ENCODE measurements around the gene KNL1.
"Not testable (repeated sequence)": the region's sequence is repeated elsewhere in the genome, so short reads cannot be mapped to it uniquely, and the experiment has no call there.

Gene KNL1

GRCh38 chr15:40582726-40583246, 11.3 kb upstream of the KNL1 start:
- no peak for FAIRE-seq

GRCh38 chr15:40584191-40584590, 9.9 kb upstream of the KNL1 start:
- no peak for FAIRE-seq

DNA sequence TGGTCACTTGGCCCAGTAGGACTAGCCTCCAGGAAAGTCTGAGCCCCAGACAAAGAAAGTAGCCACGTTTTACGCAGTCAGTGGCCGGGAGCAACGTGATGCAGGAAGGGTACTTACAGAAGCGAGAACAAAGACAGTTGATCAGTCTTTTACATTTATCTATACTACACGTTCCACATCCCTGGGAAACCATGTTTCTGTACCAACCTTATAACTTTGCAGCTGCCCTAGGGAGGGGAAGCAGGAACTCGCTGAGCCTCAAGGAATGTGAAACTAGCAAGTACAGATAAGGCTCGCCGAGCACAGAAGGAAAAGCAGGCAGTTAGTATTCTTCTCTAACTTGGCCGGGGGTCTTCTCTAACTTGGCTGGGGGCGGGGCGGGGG, 3.4 kb upstream of the KNL1 start:
- no peak for FAIRE-seq

DNA sequence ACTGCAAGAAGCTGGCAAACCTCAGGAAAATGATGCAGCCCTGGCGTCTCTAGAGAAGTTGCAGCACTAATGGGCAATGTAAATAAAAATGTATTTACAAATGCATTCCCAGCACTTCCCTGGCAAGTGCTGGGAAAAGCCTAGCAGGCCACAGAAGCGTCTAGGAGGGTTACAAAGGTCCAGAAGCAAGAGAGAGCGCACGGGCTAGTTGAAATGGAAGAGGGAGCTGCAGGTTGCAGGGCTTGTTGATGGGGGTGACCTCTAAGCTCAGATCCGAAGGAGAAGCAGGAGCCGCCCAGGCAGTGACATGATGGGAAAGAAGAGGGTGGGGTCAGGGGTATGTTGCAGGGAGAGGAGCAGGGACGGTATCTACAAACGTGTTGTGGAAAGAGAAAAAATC, 2.7 kb upstream of the KNL1 start:
- FAIRE-seq: no peak

DNA sequence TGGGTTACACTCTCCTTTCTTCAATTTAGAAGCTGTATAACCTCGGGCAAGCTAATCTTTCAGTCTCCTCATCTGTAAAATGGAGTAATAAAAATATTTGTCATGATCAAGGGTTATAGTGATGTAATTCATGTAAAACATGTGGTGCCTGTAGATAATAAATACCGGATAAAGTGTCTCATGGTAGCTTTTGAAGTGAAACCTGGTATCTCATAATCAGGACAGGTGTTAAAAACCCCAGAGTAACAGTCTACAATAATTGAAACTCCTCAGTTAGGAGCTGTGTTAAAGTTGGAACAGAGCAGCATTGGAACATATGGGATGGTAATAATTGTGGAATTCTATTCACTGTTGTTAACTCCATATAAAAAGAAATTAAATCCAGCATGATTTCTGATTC, 884 bp upstream of the KNL1 start:
- FAIRE-seq: no peak

DNA sequence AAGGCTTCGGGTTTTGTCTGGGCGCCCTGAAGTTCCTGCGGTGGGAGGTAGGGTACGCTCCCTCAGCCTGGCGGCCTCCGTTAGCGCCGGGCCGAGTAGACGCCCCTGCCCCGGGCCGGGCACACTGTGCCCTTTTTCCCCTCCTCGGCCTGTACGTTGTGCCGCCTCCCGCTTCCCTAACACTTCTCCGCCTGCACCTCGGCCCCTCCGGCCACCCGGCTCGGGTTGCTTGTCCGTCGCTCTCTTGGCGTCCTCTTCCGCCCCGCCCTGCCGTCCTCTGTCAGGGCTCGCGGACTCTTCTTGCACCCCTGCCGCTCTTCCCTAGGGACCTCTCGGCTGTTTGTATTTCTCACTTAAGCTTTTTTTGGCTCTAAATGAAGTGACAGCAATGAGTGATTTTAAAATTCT, 384 bp downstream of the KNL1 start:
- no peak for FAIRE-seq

DNA sequence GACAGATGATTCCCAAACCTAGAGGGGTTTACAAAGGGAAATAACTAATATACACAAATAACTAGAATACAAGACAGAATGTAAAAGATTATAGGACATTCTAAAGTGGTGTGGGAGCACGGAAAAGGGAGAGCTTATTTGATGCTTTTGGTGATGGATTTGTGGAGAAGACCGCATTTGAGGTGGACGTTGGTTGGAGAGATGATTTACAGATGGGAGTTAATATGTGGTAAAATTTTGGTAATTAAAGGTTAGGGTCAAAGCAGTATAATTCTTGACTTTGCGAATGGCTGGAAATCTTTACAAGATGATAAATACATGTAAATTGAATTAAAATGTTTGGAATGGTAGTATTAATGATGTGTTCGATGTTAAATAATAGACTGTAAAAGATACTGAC, 1.2 kb downstream of the KNL1 start:
- no peak for FAIRE-seq

DNA sequence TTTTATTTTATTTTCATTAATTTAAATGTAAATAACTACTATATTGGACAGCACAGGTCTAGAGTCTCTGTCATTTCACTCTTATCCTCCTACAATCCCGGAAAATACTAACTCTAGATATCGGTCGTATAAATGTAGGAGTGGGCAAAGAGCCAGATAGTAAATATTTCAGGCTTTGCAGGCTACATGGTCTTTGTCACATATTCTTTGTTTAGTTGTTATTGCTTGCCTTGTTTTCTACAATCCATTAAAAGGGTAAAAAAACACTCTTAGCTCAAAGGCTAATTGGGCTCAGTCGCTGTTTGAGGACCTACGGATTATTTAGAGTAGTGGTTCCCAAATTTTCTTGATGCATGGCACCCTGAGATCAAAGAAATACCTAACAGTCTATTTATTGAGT, 1.7 kb downstream of the KNL1 start:
- FAIRE-seq: no peak

DNA sequence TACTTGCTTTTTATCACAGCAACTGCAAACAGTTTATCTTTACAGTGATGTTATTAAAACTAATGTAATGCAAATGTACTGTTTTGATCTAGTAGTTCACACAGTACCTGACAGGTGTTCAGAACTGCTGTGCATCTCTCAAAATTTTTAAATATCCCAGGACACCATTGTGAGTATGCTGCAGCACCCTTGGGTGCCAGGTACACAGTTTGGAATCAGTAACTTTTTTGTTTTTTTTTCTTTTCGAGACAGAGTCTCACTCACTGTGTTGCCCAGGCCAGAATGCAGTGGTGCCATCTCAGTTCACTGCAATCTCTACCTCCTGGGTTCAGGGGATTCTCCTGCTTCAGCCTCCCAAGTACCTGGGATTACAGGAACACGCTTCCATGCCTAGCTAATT, 3.0 kb downstream of the KNL1 start:
- FAIRE-seq: no peak

- no peak for FAIRE-seq
Measured at GRCh38 chr15:40598126-40598525, 4.1 kb downstream of the KNL1 start.

GRCh38 chr15:40598672-40599071, 4.6 kb downstream of the KNL1 start:
- FAIRE-seq: no peak

DNA sequence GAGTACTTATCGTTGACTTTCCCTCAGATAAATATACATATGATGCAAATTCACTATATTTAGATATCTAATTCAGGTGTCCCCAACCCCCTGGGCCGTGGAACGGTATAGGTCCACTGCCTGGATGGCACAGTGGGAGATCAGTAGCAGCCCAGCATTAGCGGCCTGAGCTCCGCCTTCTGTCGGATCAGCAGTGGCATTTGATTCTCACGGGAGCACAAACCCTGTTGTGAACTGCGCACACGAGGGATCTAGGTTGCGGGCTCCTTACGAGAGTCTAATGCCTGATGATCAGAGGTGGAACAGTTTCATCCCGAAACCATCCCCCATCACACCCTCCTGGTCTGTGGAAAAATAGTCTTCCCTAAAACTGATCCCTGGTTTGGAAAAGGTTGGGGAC, 6.9 kb downstream of the KNL1 start:
- no peak for FAIRE-seq

GRCh38 chr15:40603935-40604334, 9.9 kb downstream of the KNL1 start:
- no peak for FAIRE-seq

- FAIRE-seq: no peak
Measured at GRCh38 chr15:40613080-40613479, 19.0 kb downstream of the KNL1 start.

DNA sequence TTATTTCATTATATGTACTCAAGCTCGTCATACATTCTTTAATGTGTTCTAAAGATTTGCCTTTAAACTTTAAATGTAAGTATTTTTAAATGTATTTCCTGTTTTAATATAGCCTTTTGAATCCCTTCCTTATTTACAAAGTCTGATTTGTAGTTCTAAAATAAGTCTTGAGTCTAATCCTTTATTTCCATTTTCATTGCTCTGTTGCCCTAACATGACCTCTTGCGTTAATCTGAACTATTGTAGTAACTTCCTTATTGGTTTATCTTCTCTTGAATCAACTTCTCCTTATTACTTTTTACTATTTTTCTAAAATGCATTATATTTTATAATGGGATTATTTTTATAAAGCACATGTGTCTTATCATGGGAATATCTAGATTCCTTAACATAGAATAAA, 24.0 kb downstream of the KNL1 start:
- no peak for FAIRE-seq

- no peak for FAIRE-seq
Measured at GRCh38 chr15:40618906-40619305, 24.9 kb downstream of the KNL1 start.

DNA sequence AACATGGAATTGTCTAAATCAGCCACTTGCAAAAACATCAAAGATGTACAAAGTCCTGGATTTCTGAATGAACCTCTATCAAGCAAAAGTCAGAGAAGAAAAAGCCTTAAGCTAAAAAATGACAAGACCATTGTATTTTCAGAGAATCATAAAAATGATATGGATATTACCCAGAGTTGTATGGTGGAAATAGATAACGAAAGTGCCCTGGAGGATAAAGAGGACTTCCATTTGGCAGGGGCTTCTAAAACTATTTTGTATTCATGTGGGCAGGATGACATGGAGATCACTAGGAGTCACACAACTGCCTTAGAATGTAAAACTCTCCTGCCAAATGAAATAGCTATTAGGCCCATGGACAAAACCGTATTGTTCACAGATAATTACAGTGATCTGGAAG, 29.3 kb downstream of the KNL1 start:
- no peak for FAIRE-seq

- FAIRE-seq: no peak
Measured at GRCh38 chr15:40630313-40630712, 36.3 kb downstream of the KNL1 start.

DNA sequence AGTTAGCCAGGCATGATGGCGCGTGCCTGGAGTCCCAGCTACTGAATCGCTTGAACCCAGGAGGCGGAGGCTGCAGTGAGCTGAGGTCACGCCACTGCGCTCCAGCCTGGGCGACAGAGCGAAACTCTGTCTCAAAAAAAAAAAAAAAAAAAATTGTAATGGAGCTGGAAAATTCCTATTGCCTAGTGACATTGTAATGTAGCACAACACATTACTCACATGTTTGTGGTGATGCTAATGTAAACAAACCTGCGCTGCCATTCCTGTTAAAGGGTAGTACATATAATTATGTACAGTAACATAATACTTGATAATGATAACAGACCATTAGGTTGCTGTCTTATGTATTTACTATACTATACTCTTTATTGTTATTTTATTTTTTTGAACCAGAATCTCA, 39.1 kb downstream of the KNL1 start:
- FAIRE-seq: no peak

DNA sequence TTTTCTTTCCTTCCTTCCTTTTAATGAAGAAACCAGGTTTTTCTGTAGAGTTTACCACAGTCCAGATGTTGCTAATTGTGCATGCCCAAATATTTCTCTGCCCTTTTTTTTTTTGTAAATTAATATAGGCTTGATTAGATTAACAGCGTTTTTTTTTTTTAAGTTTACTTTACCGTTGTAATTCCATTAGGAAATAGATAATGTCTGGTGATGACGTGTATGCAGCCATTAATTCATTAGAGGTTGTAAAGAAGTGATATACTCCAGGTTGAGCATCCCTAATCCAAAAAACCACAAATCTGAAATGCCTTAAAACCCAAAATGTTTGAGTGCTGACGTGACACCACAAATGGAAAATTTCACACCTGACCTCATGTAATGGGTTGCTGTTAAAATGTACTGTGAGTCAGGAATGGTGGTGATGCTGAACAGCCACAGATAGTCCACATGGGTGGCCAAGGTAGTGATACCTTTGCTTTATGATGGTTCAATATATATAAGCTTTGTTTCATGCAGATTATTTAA, 43.2 kb downstream of the KNL1 start:
- FAIRE-seq: no peak

- no peak for FAIRE-seq
Measured at GRCh38 chr15:40639677-40640076, 45.6 kb downstream of the KNL1 start.

DNA sequence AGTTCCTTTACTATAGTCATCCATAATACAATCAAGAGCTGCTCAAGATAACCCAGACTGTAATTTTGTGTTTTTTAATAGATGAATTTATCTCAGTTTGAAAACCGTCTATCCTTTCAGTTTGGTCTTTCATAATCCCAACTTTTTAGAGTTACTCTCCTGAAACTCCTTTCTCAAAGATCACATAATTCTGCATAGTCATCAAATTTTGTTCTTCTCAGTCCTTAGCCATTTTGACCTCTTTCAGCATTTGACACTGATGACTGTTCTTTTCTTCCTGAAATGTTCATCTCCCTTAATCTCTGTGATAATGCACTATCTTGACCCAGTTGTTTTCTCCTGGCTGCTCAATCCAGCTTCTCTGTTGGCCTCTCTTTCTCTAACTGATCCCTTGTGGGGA, 53.5 kb downstream of the KNL1 start:
- no peak for FAIRE-seq

DNA sequence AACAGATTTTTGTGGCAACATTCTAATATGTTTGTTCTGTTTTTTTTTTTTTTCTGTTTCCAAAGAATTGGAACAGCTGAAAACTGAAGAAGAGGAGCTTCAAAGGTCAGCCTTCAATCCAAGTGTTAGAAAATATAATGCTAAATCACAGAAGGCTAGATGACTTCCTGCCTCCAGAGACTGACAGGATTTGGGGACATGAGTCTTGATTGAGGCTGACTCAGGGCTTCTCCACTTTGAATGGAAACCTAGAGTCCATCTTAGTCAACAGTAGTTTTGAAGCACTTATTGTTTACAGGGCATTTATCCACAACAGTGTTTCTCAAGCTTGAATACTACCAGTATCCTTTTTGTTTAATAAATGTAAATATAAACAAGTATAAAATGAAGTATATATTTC, 56.4 kb downstream of the KNL1 start:
- FAIRE-seq: no peak

DNA sequence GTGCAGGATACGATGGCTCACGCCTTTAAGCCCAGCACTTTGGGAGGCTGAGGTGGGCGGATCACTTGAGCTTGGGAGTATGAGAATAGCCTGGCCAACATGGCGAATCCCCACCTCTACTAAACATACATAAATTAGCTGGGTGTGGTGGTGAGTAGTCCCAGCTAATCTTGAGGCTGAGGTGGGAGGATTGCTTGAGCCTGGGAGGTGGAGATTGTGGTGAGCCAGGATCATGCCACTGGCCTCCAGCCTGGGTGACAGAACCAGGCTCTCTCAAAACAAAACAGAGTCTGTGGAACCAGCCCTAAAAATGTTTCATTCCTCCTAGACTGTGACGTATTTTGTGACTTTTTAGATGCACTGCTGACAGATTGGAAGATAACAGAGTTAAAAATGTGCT, 66.6 kb downstream of the KNL1 start:
- FAIRE-seq: no peak

GRCh38 chr15:40664909-40665308, 70.9 kb downstream of the KNL1 start:
- FAIRE-seq: no peak

DNA sequence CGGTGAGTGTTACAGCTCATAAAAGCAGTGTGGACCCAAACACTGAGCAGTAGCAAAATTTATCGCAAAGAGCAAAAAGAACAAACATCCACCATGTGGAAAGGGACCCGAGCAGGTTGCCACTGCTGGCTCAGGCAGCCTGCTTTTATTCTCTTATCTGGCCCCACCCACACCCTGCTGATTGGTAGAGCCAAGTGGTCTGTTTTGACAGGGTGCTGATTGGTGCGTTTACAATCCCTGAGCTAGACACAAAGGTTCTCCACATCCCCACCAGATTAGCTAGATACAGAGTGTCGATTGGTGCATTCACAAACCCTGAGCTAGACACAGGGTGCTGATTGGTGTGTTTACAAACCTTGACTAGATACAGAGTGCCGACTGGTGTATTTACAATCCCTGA, 82.2 kb downstream of the KNL1 start:
- not testable (repeated sequence) for FAIRE-seq

All from A204.1 (cell line).